Measurements from ENCODE around the gene HSCB.
"Not testable (repeated sequence)": the region's sequence is repeated elsewhere in the genome, so short reads cannot be mapped to it uniquely, and the experiment has no call there.

The HSCB gene

DNA sequence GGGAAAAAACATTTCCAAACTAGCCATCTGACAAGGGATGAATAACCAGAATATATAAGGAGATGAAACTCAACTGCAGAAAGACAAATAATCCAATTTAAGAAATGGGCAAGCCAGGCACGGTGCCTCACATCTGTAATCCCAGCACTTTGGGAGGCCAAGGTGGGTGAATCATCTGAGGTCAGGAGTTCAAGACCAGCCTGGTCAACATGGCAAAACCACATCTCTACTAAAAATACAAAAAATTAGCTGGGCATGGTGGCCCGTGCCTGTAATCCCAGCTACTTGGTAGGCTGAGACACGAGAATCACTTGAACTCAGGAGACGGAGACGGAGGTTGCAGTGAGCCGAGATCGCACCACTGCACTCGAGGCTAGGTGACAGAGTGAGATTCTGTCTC is 3.0 kb upstream of the HSCB start:
- in situ Hi-C loops (cut with MboI; ENCODE audit: low sequenced_read_pairs) = not testable (repeated sequence)

DNA sequence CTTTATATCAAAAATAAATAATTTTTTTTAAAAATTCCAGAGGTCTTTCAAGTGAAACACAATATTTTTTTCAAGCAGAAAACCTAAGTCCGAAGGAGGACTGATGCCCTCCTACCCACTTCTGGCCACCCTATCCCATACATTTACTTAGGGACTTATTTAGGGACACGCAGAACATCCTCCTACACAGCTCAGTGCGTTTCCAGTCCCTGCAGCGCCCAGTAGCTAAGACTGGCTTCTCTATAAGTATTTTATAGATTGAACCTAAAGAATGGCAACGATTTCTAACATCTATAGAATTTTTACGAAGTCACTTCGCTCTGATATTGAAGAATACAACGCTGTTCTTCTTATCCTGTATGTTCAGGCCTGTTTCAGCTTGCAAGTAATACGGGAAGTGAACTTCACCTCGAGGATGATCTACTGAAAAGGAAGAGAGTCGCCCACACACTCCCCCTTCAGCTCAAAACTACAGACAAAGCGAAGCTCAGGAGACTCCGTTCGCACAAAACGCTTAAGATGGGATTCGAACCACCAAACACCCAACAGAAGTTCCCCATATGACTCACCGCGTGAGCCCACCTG is 547 bp upstream of the HSCB start:
- in situ Hi-C loops (cut with MboI; ENCODE audit: low sequenced_read_pairs) = no loop called here

DNA sequence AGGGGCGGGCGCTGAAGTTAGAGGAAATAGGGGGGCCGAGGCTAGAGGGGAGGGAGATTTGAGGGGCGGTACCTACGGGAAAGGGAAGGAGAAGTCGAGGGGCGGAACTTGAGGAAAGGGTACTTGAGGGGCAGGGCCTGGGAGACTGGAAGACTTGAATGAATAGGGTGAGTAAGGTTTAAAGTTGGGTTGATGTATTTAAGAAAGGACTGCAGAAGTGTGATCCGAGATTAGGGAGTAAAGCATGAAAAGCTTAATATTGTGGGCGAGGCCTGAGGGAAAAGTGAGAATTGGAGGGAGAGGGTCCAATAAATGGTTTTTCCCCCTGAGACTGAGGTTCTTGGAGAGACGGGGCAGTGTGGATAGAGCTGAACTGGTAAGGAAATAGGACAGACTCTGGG is 723 bp downstream of the HSCB start:
- in situ Hi-C loops (cut with MboI; ENCODE audit: low sequenced_read_pairs) = no loop called here

GRCh38 chr22:28743852-28744251 is 2.0 kb downstream of the HSCB start:
- in situ Hi-C loops (cut with MboI; ENCODE audit: low sequenced_read_pairs) = no loop called here

DNA sequence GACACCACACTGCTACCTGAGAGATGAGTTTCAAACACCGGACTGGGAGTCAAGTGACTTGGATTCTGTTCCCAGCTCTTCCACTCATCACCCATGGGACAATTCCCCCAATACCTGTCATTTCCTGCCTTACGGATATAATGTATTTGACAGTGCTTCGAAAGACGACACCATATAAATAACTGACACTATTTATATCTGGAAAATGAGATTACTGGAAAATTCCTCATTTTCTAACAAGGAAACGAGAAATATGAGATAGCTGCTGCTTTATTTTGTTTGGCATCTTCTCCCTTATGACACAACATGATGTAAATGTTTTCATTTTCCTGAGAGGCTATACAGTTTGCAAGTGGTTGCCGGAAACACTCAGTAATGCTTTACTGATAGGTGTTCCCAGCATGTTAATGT is 8.6 kb downstream of the HSCB start:
- in situ Hi-C loops (cut with MboI; ENCODE audit: low sequenced_read_pairs) = no loop called here

- in situ Hi-C loops (cut with MboI; ENCODE audit: low sequenced_read_pairs) = not testable (repeated sequence)
Observed at GRCh38 chr22:28754512-28754911, 12.7 kb downstream of the HSCB start.

GRCh38 chr22:28759861-28760560 is 18.2 kb downstream of the HSCB start:
- in situ Hi-C loops (cut with MboI; ENCODE audit: low sequenced_read_pairs) = no loop called here

DNA sequence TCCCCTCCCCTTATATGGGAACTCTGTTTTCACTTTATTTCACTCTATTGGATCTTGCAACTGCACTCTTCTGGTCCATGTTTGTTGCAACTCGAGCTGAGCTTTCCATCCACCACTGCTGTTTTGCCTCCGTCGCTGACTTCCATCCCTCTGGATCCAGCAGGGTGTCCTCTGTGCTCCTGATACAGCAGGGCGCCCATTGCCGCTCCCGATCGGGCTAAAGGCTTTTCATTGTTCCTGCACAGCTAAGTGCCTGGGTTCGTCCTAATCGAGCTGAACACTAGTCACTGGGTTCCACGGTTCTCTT is 19.6 kb downstream of the HSCB start:
- in situ Hi-C loops (cut with MboI; ENCODE audit: low sequenced_read_pairs) = no loop called here

- in situ Hi-C loops (cut with MboI; ENCODE audit: low sequenced_read_pairs) = not testable (repeated sequence)
Observed at GRCh38 chr22:28762000-28762399, 20.2 kb downstream of the HSCB start.

- in situ Hi-C loops (cut with MboI; ENCODE audit: low sequenced_read_pairs) = no loop called here
Observed at GRCh38 chr22:28766628-28767027, 24.8 kb downstream of the HSCB start.

DNA sequence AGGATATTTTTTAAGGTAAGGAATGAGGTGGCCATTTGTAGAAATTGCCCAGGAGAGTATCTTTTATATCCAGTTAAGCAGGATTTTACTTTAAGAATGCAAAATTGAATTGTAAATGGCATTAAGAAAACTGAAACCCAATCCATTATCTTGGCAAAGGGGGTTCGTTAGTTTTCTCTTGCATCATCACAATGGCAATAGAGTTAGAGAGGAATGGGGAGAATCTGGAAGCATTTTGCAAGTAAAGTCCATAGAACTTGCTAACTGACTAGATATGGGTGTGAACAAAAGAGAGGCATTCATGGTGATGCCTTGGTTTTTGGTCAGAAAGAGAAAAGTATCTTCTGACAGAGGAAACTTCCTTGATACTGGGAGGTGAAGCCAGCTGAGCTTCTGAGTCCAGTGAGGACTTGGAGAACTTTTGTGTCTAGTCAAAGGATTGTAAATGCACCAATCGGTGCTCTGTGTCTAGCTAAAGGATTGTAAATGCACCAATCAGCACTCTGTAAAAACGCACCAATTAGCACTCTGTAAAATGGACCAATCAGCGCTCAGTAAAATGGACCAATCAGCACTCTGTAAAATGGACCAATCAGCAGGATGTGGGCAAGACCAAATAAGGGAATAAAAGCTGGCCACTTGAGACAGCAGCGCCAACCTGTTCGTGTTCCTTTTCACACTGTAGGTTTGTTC is 27.0 kb downstream of the HSCB start:
- in situ Hi-C loops (cut with MboI; ENCODE audit: low sequenced_read_pairs) = no loop called here

GRCh38 chr22:28769394-28770085 is 27.7 kb downstream of the HSCB start:
- in situ Hi-C loops (cut with MboI; ENCODE audit: low sequenced_read_pairs) = no loop called here

DNA sequence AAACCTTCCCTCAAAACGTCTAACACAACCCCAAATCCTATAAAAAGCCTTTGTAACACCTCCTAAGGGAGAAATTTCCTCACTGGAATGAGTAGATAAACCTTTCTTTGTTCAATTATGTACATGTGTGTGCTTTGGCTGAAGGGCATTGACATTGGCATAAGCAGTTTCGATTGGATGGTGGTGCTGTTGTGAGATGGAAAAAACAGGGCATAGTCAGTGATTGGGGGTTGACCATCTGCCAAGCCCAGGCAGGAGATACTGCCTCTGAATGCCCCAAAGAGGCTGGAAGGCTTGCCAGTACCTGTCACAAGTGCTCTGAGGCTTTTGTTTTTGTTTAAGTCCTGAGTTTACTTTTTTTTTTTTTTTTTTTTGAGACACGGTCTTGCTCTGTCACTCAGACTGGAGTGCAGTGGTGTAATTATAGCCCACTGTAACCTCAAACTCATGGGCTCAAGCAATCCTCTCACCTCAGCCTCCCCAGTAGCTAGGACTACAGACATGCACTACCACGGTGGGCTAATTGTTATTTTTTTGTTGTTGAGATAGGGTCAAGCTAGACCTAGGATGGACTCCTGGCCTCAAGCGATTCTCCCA is 29.5 kb downstream of the HSCB start:
- in situ Hi-C loops (cut with MboI; ENCODE audit: low sequenced_read_pairs) = no loop called here

DNA sequence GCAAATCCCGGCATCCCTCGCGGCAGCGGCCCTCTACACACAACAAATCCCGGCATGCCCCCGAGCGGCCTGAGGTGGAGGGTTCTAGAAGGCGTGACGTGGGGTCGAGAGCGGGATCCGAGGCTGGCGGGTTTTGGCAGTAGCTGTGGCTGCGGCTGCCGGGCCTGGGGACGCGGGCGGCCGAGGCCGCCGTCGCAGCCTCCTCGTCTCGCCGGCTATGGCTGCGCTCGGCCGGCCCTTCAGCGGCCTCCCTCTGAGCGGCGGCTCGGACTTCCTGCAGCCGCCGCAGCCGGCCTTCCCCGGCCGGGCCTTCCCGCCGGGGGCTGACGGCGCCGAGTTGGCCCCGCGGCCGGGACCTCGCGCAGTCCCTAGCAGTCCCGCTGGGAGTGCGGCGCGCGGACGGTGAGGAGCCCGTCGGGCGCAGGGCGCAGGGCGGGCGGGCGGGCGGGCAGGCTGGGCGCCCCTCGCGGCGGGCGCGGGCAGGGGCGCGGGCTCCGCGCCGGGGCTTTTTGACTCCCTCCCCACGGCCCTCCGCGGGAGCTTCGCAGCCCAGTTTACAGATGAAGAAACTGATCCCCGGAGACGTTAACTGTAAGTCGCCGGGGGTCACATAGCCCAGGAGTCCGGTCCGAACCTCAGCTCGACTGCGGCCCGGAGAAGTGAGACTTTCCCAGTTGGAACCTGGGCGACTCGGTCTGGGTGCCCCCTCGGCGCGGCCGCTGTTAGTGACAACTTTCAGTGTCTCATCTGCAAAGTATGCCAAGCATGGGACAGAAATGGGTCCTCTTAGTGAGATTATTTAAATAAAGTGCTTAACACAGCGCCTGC is 31.0 kb downstream of the HSCB start, which contains the start of gene CCDC117:
Gene CCDC117 (plus strand): TSS at position 63 of the 828 bp plus-strand sequence. CDS start 155 bp downstream, at position 218.
- in situ Hi-C loops (cut with MboI; ENCODE audit: low sequenced_read_pairs) = no loop called here

GRCh38 chr22:28773461-28773867 is 31.6 kb downstream of the HSCB start:
- in situ Hi-C loops (cut with MboI; ENCODE audit: low sequenced_read_pairs) = no loop called here

DNA sequence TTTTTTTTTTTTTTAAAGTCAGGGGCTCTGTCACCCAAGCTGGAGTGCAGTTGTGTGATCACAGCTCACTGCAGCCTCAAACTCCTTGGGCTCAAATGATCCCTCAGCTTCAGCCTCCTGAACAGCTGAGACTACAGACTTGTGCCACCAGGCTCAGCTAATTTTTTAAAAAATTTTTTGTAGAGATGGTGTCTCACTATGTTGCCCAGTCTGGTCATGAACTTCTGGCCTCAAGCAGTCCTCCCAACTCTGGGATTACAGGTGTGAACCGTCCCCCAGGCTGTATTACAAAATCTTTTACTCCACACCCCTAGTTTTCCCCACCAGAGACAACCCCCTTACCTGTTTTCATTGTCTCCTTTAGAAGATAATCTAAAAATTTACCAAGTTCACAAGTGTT is 32.5 kb downstream of the HSCB start:
- in situ Hi-C loops (cut with MboI; ENCODE audit: low sequenced_read_pairs) = no loop called here

GRCh38 chr22:28779833-28780232 is 38.0 kb downstream of the HSCB start:
- in situ Hi-C loops (cut with MboI; ENCODE audit: low sequenced_read_pairs) = no loop called here

- in situ Hi-C loops (cut with MboI; ENCODE audit: low sequenced_read_pairs) = no loop called here
Observed at GRCh38 chr22:28780296-28780695, 38.5 kb downstream of the HSCB start.

DNA sequence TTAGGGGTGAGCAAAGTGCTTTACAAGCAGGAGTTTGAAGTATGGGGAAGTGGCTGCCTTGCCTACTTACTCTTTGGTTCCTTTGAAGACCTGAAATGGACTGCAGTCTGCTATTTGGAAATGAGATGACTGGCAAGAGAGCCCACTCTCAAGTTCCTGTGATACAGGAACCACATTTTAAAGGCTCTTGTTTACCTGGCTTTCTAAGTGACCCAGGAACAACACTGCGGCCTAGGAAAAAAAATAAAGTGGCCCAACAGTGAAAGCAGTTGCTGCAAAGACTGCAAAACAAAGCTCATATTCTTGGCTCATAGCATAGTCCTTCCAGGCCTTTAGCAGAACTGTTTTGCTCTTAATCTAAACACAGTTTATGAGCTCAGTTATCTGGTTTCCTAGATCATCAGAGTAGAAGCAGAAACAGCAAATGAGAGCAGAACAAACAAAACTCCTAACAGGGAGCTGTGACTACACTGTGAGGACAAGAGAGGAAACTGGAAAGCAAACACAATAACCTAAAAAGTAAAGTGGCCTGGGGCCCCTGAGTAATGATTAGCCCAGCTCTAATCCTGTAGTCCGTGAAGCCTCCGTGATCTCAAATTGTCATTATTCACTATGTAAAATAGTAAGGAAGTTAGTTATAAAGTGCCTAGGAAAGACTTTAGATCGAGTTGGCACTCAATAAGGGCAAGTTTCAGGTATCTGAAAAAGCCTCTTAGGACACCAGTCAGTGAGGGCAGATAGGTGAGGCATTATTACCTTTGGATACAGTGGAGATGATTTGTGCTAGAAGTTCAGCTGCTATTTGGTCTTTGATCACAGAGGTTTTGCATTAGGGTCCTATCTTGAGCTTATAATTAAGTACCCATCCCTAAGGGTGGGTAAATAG is 42.2 kb downstream of the HSCB start:
- in situ Hi-C loops (cut with MboI; ENCODE audit: low sequenced_read_pairs) = no loop called here

Data from HL-60/S4 treated with phorbol 12-myristate 13-acetate at 8.2 ng/mL for 4 days and 3 days (cell line).